Tibial nerve (tissue), 4 donors: Measurements from ENCODE around the gene MEAF6. TPM values are rescaled to one million over a fixed set of nuclear protein-coding genes. Genes with fewer than 3 reads are reported as not detected.

Source experiments
- DNase-seq, 2 donors: peaks; one replicate each; pipeline ENCODE4 v3.0.0-alpha.2; 2019; ENCODE audit warnings: low spot score in 2 of 2
- H3K27ac ChIP-seq, 4 donors: fragments of 200-600 bp; sonication (generic) in 3 of 4; one replicate each; pipeline ENCODE4 v1.5.1; 2017 to 2019; ENCODE audit warnings: mild to moderate bottlenecking in 1 of 4
- H3K27me3 ChIP-seq, 2 donors: fragments of 200-600 bp; sonication (generic) in 1 of 2; one replicate each; pipeline versions ENCODE4 v1.5.1 to v1.6.0; 2017 to 2019
- H3K36me3 ChIP-seq, 3 donors: fragments of 200-600 bp; sonication (generic); one replicate each; pipeline ENCODE4 v1.5.1; 2018 to 2019
- H3K4me1 ChIP-seq, 4 donors: fragments of 200-600 bp; sonication (generic) in 3 of 4; one replicate each; pipeline ENCODE4 v1.5.1; 2017 to 2019
- H3K4me3 ChIP-seq, 4 donors: fragments of 200-600 bp; sonication (generic) in 3 of 4; one replicate each; pipeline ENCODE4 v1.5.1; 2017 to 2019; ENCODE audit warnings: mild to moderate bottlenecking in 1 of 4, moderate library complexity in 1 of 4
- H3K9me3 ChIP-seq, 4 donors: fragments of 200-600 bp; sonication (generic) in 3 of 4; one replicate each; pipeline ENCODE4 v1.5.1; 2017 to 2019
- EP300 ChIP-seq, 2 donors: sonication (generic); formaldehyde crosslinking; IDR thresholded peaks; one replicate each; pipeline ENCODE4 v1.6.1; 2017; ENCODE audit warnings: antibody characterized with exemption in 2 of 2, mild to moderate bottlenecking in 1 of 2
- POLR2A ChIP-seq, 2 donors: fragments of 450-650 bp; IDR thresholded peaks; one replicate each; pipeline ENCODE4 v1.6.1; 2017; ENCODE audit warnings: antibody characterized with exemption in 2 of 2, mild to moderate bottlenecking in 2 of 2, moderate library complexity in 2 of 2
- WGBS, 2 donors: methylation state at CpG; one replicate each; pipeline ENCODE4 v1.1.5; 2018; 5-methylcytosine and 5-hydroxymethylcytosine counted together
- total RNA-seq, 4 donors: library from RNA; depleted of rRNA; stranded (reverse); fragments of >200 nt; gene quantifications; one replicate each; pipeline ENCODE4 v1.1.0, GENCODE V29; 2016
- TF ChIP-seq, protein P1 (sequence below), 5 experiments: fragments of 200-600 bp in 3 of 5; fragments of 450-650 bp in 2 of 5; sonication (generic) in 3 of 5; IDR thresholded peaks; one replicate each; pipeline ENCODE4 v1.5.1; 2016 to 2019; ENCODE audit warnings: antibody characterized with exemption in 5 of 5, mild to moderate bottlenecking in 3 of 5, moderate library complexity in 2 of 5

MEAF6 gene
- total RNA-seq, 4 donors from 2014 or later = 33.3 to 59.4 (median 40.3) TPM

DNA sequence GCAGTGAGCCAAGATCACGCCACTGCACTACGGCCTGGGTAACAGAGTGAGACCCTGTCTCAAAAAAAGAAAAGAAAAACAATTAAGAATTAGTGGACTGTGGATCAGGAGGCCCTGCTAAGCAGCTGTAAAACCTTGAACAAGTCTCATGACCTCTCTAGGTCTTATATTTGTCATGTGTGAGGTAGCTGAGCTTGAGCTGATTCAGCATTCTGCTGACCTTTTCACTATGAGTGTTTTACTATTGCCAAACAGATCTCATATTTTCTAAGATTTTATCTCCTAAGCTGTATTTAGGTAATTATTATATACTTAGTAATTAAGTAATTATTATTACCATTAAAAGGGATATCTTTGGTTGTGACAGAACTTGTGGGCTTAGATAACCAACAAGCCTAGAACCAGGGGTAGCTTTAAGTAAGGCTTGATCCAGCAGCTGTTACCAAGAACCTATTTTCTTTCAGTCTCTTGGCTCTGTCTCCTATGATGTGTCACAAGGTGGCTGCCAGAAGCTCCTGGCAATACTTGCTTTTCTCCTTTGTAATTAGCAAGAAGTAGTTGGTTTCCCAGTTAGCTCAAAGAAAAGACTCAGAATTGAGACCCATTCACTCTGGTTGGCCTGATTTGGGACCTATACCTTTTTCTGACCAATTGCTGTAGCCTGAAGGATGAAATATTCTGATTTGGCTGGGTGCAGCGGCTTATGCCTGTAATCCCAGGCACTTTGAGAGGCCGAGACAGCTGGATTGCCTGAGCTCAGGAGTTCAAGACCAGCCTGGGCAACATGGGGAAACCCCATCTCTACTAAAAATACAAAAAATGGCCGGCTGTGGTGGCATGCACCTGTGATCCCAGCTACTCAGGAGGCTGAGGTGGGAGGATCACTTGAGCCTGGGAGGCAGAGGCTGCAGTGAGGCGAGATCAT, 48.7 kb downstream of the MEAF6 start:
- no peak for DNase-seq
- no peak for TF ChIP-seq EP300 (IDR thresholded peaks at IDR 0.05)
- no peak for TF ChIP-seq POLR2A (IDR thresholded peaks at IDR 0.05)
- TF ChIP-seq, protein P1, sequence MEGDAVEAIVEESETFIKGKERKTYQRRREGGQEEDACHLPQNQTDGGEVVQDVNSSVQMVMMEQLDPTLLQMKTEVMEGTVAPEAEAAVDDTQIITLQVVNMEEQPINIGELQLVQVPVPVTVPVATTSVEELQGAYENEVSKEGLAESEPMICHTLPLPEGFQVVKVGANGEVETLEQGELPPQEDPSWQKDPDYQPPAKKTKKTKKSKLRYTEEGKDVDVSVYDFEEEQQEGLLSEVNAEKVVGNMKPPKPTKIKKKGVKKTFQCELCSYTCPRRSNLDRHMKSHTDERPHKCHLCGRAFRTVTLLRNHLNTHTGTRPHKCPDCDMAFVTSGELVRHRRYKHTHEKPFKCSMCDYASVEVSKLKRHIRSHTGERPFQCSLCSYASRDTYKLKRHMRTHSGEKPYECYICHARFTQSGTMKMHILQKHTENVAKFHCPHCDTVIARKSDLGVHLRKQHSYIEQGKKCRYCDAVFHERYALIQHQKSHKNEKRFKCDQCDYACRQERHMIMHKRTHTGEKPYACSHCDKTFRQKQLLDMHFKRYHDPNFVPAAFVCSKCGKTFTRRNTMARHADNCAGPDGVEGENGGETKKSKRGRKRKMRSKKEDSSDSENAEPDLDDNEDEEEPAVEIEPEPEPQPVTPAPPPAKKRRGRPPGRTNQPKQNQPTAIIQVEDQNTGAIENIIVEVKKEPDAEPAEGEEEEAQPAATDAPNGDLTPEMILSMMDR (IDR thresholded peaks at IDR 0.05) = no peak
- no peaks in the 10 kb centered on the region for H3K36me3 ChIP-seq
- peaks cover 0 to 2% (median 0%) of the 10 kb centered on the region in 4 donors for H3K4me1 ChIP-seq
- H3K27ac ChIP-seq = no peak overlapping the region
- H3K27me3 ChIP-seq = no peaks in the 10 kb centered on the region
- no peaks in the 10 kb centered on the region for H3K9me3 ChIP-seq
- no peak overlapping the region for H3K4me3 ChIP-seq
- 81 to 83% methylated on average over 6 of the region's 6 CpGs for WGBS, 2 donors

DNA sequence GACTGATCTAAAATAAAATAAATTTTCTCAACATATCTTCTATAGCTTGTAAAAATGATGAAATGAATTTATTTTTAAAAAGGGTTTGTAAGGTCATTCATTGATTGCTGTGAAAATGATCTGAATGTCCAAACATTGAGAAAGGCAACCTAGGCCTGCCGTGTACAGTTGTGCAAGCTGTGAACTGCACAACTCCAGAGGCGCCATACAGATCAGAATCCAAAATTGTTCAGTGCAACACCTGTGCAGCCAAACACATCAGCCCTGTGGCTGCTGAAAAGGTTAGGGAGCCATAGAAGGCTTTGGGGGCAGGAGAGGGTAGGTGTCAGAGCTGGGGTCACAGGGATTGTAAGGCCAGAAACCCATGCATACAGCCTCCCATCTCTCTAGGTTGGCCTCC, 50.1 kb downstream of the MEAF6 start:
- Histone ChIP-seq H3K4me3 (no peak overlapping the region), H3K27ac (no peak overlapping the region), H3K27me3 (no peaks in the 10 kb centered on the region), H3K9me3 (no peaks in the 10 kb centered on the region), H3K36me3 (no peaks in the 10 kb centered on the region), H3K4me1 (no peaks in the 10 kb centered on the region)
- TF ChIP-seq, protein P1 (IDR thresholded peaks at IDR 0.05) = no peak
- TF ChIP-seq EP300 (IDR thresholded peaks at IDR 0.05) (no peak), POLR2A (IDR thresholded peaks at IDR 0.05) (no peak)
- no peak for DNase-seq
- 70 to 95% methylated on average over 2 of the region's 2 CpGs for WGBS, 2 donors

DNA sequence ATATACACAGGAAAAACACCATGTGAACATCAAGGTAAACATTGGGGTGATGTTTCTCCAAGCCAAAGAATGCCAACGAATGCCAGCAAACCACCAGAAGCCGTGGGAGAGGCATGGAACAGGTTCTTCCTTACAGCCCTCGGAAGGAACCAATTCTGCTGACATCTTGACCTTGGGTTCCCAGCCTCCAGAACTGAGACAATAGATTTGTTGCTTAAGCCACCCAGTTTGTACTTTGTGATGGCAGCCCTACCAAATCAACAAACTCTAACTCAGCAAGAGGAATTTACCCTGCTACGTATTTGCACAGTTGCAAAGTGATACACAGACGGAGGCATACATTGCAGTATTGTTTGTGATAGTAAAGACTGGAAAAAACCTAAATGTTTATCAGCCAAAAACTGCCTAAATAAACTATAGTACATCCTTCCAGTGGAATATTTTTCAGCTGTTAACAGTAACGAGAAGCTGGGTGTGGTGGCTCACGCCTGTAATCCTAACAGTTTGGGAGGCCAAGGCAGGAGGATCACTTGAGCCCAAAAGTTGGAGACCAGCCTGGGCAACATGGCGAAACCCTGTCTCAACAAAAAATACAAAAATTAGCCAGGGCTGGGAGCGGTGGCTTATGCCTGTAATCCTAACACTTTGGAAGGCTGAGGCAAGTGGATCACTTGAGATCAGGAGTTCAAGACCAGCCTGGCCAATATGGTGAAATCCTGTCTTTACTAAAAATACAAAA, 52.7 kb downstream of the MEAF6 start:
- Histone ChIP-seq H3K36me3 (no peaks in the 10 kb centered on the region), H3K27ac (peak overlapping the region in 1 of 4 donors; percentile 30), H3K9me3 (no peaks in the 10 kb centered on the region), H3K4me3 (no peak overlapping the region), H3K4me1 (no peaks in the 10 kb centered on the region), H3K27me3 (no peaks in the 10 kb centered on the region)
- no peak for DNase-seq
- TF ChIP-seq EP300 (IDR thresholded peaks at IDR 0.05) (no peak), POLR2A (IDR thresholded peaks at IDR 0.05) (no peak)
- TF ChIP-seq, protein P1 (IDR thresholded peaks at IDR 0.05) = no peak
- WGBS, 2 donors = 82 to 84% methylated on average over 9 of the region's 9 CpGs

DNA sequence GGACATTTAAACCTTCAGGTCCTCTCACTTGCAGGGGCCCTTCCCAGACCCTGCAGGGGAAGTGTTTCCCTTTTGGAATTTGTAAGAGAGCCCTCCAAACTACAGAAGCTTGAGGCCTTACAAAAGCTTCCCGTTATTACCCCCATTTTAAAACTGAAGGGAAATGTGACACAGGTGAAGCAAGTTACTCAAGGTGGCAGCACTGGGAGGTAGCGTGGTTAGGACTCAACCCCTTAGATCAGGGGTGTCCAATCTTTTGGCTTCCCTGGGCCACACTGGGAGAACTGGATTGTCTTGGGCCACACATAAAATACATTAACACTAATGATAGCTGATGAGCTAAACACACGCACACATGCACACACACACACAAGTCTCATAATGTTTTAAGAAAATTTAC, 56.0 kb downstream of the MEAF6 start:
- Histone ChIP-seq H3K4me3 (no peak overlapping the region), H3K4me1 (peaks cover 0 to 9% (median 5%) of the 10 kb centered on the region in 4 donors), H3K36me3 (no peaks in the 10 kb centered on the region), H3K27ac (no peak overlapping the region), H3K9me3 (no peaks in the 10 kb centered on the region), H3K27me3 (no peaks in the 10 kb centered on the region)
- DNase-seq = no peak
- 72 to 78% methylated on average over 3 of the region's 3 CpGs for WGBS, 2 donors
- TF ChIP-seq POLR2A (IDR thresholded peaks at IDR 0.05) = no peak
- TF ChIP-seq, protein P1 (IDR thresholded peaks at IDR 0.05) = no peak
- no peak for TF ChIP-seq EP300 (IDR thresholded peaks at IDR 0.05)

DNA sequence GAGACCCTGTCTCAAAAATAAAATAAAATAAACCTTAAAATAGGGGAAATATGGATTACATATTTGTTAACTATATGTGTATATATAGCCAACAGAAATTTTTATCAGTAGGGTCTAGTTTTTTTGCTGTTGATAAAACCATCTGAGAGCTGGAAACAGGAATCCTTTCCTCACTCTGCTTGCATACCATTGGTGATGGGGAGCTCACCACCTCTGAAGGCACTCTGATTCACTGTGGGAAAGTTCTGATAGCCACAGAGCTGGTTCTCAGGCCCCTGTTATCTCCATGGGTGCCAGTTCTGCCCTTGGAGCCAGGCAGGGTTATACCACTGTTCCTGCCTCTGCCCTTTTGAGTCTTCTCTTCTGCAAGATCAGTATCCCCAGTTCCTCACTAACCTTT, 58.0 kb downstream of the MEAF6 start:
- no peaks in the 10 kb centered on the region for H3K9me3 ChIP-seq
- DNase-seq = no peak
- H3K36me3 ChIP-seq = no peaks in the 10 kb centered on the region
- no peak overlapping the region for H3K4me3 ChIP-seq
- no peaks in the 10 kb centered on the region for H3K27me3 ChIP-seq
- TF ChIP-seq POLR2A (IDR thresholded peaks at IDR 0.05) (no peak), EP300 (IDR thresholded peaks at IDR 0.05) (no peak)
- TF ChIP-seq, protein P1 (IDR thresholded peaks at IDR 0.05) = no peak
- peaks cover 0 to 9% (median 5%) of the 10 kb centered on the region in 4 donors for H3K4me1 ChIP-seq
- H3K27ac ChIP-seq = no peak overlapping the region
